NB4 (cell line): ENCODE results near the gene TIFAB.

Source experiments
- DNase-seq: peaks from one replicate; pipeline ENCODE4 v3.0.0; 2010; ENCODE audit warnings: low read depth
- H3K4me3 ChIP-seq: one replicate; pipeline ENCODE4 v1.5.1; 2011; ENCODE audit warnings: mild to moderate bottlenecking, low read depth, low read length, moderate library complexity
- CTCF ChIP-seq: IDR thresholded peaks from one replicate; pipeline ENCODE4 v1.5.1; 2012; ENCODE audit warnings: low read depth, low read length
- MAX ChIP-seq: IDR thresholded peaks from 2 replicates; pipeline ENCODE4 v1.6.1; 2011; ENCODE audit warnings: low read depth, low read length
- MYC ChIP-seq: IDR thresholded peaks from 2 replicates; pipeline ENCODE4 v1.6.1; 2011; ENCODE audit warnings: low read depth, low read length
- POLR2A ChIP-seq: IDR thresholded peaks from 2 replicates; pipeline ENCODE4 v1.6.1; 2011; ENCODE audit warnings: mild to moderate bottlenecking; ENCODE audit not compliant: insufficient read length; ENCODE audit errors: extremely low read depth

Gene TIFAB

GRCh38 chr5:135491552-135492318 is 39.6 kb upstream of the TIFAB start:
- DNase-seq: no peak
- H3K4me3 ChIP-seq: no peak overlapping the region
- no peak for TF ChIP-seq MYC
- TF ChIP-seq MAX: no peak
- no peak for TF ChIP-seq CTCF
- TF ChIP-seq POLR2A: no peak

- DNase-seq: no peak
- no peak overlapping the region for H3K4me3 ChIP-seq
- TF ChIP-seq MAX (no peak), POLR2A (no peak), CTCF (no peak), MYC (no peak)
These were observed 38.9 kb upstream of the TIFAB start for GRCh38 chr5:135491038-135491551.

- DNase-seq: no peak
- no peak overlapping the region for H3K4me3 ChIP-seq
- no peak for TF ChIP-seq POLR2A
- no peak for TF ChIP-seq MAX
- no peak for TF ChIP-seq MYC
- TF ChIP-seq CTCF: no peak
These were observed 38.3 kb upstream of the TIFAB start for GRCh38 chr5:135490245-135491037.

GRCh38 chr5:135489466-135490244 is 37.5 kb upstream of the TIFAB start:
- DNase-seq: no peak
- no peak overlapping the region for H3K4me3 ChIP-seq
- no peak for TF ChIP-seq MYC
- TF ChIP-seq MAX: no peak
- TF ChIP-seq CTCF: no peak
- TF ChIP-seq POLR2A: no peak

GRCh38 chr5:135488727-135489465 is 36.7 kb upstream of the TIFAB start:
- DNase-seq: peak; percentile 73
- TF ChIP-seq CTCF (no peak), MAX (no peak), POLR2A (no peak), MYC (no peak)

More at GRCh38 chr5:135488727-135489465, 36.7 kb upstream of the TIFAB start:
- H3K4me3 ChIP-seq: no peak overlapping the region
